Activated CD8-positive, alpha-beta memory T cell treated with anti-CD3 and anti-CD28 coated beads for 48 hours (primary cell): ENCODE results near the gene SIGLEC8.
A peak's percentile ranks its signal among the peaks of the same experiment; 100 is the strongest.
"Not testable (repeated sequence)": the region's sequence is repeated elsewhere in the genome, so short reads cannot be mapped to it uniquely, and the experiment has no call there.

Source experiments
- DNase-seq, 3 experiments: peaks; one replicate each; pipeline ENCODE4 v3.0.0-alpha.2; 2020; ENCODE audit warnings: low read depth in 2 of 3, low spot score in 2 of 3

Gene SIGLEC8

GRCh38 chr19:51473009-51473707 is 14.9 kb upstream of the SIGLEC8 start:
- DNase-seq = peak; percentile 54 to 98 (median 89)

- no peak for DNase-seq
Measured at GRCh38 chr19:51472607-51473006, 14.4 kb upstream of the SIGLEC8 start.

GRCh38 chr19:51471527-51471926 is 13.3 kb upstream of the SIGLEC8 start:
- no peak for DNase-seq

GRCh38 chr19:51470966-51471365 is 12.7 kb upstream of the SIGLEC8 start:
- no peak for DNase-seq

GRCh38 chr19:51469629-51470028 is 11.4 kb upstream of the SIGLEC8 start:
- DNase-seq = no peak

- no peak for DNase-seq
Measured at GRCh38 chr19:51469162-51469561, 10.9 kb upstream of the SIGLEC8 start.

- DNase-seq = no peak
Measured at GRCh38 chr19:51468545-51468920, 10.3 kb upstream of the SIGLEC8 start.

- no peak for DNase-seq
Measured at GRCh38 chr19:51467864-51468544, 9.8 kb upstream of the SIGLEC8 start.

GRCh38 chr19:51466723-51467122 is 8.5 kb upstream of the SIGLEC8 start:
- no peak for DNase-seq

GRCh38 chr19:51463976-51464581 is 5.8 kb upstream of the SIGLEC8 start:
- DNase-seq = not testable (repeated sequence)

GRCh38 chr19:51462681-51463080 is 4.4 kb upstream of the SIGLEC8 start:
- no peak for DNase-seq

- no peak for DNase-seq
Measured at GRCh38 chr19:51462276-51462675, 4.0 kb upstream of the SIGLEC8 start.

GRCh38 chr19:51461723-51462161 is 3.5 kb upstream of the SIGLEC8 start:
- DNase-seq = no peak

- no peak for DNase-seq
Measured at GRCh38 chr19:51460164-51460992, 2.1 kb upstream of the SIGLEC8 start.

GRCh38 chr19:51458899-51459505 is 748 bp upstream of the SIGLEC8 start:
- no peak for DNase-seq

GRCh38 chr19:51457351-51458013 is 772 bp downstream of the SIGLEC8 start:
- DNase-seq = no peak

GRCh38 chr19:51456541-51457290 is 1.5 kb downstream of the SIGLEC8 start:
- no peak for DNase-seq

- no peak for DNase-seq
Measured at GRCh38 chr19:51450730-51451307, 7.4 kb downstream of the SIGLEC8 start.

GRCh38 chr19:51448411-51449016 is 9.7 kb downstream of the SIGLEC8 start:
- no peak for DNase-seq
